SH-SY5Y (cell line): ENCODE results near the gene DBH.
A peak's percentile ranks its signal among the peaks of the same experiment; 100 is the strongest.

Experiments
- GATA2 ChIP-seq: IDR thresholded peaks from 2 replicates; pipeline ENCODE4 v1.6.1; 2011; ENCODE audit warnings: mild to moderate bottlenecking, low read depth, low read length
- GATA3 ChIP-seq: IDR thresholded peaks from 2 replicates; pipeline ENCODE4 v1.6.1; 2011; ENCODE audit warnings: low read depth, mild to moderate bottlenecking, low read length, moderate library complexity

The DBH gene

GRCh38 chr9:133682818-133683585 lies 46.8 kb downstream of the DBH start:
- TF ChIP-seq GATA3, result no peak
- no peak for TF ChIP-seq GATA2

DNA sequence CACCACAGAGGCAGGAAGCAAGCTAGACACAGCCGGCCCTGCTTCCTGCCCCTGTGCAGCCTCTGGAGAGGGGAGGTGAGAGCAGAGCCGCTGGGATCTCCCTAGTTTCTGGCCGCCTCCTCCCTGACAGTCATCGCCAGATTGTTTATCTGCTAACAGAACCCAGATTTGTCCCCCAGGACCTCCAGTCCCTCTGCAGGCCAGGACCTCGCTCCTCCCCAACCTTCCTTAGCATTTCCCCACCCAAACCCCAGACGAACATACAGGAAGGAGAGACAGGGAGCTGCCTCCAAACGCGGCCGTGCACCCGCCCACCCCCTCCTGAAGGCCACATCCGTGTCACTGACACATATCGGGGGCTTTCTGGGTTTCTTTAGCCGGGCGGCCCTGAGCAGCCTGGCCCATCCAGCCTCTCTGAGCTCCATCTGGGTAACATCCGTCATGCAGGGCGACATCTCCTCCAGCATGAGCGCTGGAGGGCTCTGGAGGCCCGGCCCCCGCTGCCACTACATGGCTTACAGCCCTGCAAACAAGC lies 47.5 kb downstream of the DBH start:
- TF ChIP-seq GATA3, result no peak
- peak; percentile 71 for TF ChIP-seq GATA2

DNA sequence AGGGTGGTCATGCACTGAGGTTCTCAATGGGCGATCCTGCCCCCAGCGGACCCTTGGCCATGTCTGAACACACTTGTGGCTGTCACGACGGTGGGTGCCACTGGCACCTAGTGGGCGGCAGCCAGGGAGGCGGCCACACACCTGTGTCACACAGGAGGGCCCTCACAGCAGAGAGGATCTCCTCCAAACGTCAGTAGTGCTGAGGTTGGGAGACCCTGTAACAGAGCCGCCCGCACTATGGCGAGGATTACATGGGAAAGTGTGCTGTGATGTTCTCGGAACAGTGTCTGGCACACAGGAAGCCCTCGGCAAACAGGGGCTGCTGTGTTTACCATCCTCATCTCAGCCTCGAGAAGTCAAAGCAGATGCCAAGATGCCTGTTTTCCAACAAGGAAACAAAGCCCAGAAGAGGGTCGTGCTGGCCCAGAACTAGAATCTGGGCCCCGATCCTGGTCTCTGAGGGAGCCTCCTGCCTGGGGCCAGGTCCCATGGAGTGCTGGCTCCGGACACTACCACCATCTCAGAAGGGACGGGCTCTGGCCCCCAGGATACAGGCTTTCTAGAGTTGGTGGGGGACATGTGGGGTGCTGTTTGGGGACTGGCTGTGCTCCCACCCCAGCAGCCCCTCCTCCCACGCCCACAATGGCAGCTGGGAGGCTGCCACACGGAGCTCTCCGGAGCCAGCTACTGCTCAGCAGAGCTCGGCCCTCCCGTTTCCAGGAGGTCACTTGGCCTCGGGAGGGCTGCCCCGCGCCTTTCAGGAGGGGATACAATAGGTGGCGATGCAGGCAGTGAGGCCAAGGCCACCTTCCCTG lies 48.2 kb downstream of the DBH start:
- TF ChIP-seq GATA2 (no peak), GATA3 (no peak)

DNA sequence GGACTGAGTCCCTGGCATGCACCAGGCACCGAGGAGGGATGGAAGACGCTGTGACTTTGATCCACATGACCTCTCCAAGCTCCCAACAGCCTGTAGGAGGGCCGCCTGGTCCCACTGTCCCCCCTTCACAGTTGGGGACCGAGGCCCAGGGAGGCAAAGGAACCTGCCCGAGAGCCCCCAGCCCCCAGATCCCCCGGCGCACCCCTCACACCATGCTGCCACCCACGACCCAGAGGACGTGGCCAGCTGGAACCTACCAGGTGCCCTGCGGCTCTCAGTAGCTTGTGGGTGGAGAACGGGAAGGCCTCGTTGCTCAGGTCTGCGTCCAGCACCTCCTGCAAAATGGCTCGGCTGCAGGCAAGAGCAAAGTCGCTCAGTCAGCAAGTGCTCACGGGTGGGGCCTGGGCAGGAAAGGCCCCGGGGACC lies 48.8 kb downstream of the DBH start:
- TF ChIP-seq GATA2, result no peak
- no peak for TF ChIP-seq GATA3

GRCh38 chr9:133685653-133686609 lies 49.8 kb downstream of the DBH start:
- no peak for TF ChIP-seq GATA2
- TF ChIP-seq GATA3, result no peak

GRCh38 chr9:133686642-133687575 lies 50.7 kb downstream of the DBH start:
- TF ChIP-seq GATA3 (no peak), GATA2 (peak; percentile 26; the same call in 1 of the 2 replicates)

DNA sequence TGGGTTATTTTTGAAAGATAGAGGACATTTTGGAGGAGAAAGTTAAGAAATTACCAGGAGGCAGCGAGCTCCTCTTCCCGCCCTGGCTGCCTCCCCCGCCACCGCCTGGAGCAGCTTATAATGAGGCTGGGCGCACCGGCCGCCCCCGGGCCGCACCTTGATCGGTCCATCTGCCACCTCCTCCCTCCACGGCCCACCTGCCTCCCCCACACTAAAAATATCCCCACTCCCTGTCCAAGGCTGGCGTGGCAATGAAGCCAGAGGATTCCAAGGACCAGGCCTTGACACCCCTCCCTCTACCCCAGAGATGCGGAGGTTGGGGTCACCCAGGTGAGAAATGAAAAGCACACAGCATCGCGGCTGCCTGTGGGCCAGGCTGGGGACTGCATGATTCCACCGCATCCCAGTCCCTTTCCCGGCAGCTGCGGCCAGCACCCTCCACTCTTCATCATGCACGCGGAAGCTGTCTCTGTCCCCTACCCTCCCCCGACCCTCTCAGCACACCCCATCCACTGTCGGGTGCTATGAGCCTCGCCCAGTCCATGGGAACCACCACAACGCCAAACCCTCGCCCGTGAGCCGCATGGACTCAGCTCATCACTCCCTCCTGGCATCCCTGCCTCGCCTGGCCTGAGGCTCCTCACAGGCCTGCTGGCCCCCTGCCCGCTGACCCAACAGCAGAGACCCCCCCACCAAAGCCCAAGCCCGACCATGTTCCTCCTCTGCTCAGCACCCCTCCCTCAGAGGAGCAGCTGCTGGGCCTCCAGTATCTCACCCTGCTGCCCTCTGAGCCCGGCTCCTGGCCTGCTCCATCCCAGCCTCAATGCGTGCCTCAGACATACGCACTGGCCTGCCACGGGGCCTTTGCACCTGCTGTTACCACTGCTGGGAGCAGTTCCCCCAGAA lies 51.9 kb downstream of the DBH start:
- no peak for TF ChIP-seq GATA3
- TF ChIP-seq GATA2, result no peak

DNA sequence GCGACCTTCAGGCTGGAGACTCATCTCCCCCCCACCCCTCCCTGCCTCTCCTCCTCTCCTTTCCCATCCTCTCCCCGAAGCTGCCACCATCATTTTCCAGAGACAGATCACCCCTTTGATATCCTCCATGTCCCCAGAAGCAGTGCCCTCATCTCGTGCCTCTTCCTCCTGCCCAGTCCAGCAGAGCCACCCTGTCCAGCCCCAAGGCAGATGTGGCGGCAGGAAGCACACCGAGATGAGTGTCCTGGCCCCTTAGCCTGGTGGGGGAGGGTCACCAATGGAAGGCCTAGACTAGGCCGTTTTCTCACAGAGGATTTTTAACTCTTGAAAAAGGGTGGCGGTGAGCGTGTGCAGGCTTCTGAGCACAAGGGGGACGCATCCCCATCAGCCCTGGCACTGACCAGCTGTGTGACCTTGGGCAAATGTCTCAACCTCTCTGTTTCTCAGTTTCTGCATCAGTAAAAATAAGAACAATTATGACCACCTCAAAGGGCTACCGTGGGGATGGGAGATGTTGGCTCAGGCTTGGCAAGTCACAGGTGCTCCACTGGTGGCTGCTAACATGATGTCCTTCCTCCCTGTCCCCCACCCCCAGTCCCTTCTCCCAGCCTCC lies 53.1 kb downstream of the DBH start:
- TF ChIP-seq GATA2 (peak; percentile 35; the same call in 1 of the 2 replicates), GATA3 (no peak)

- TF ChIP-seq GATA2, result no peak
- no peak for TF ChIP-seq GATA3
Observed at GRCh38 chr9:133690081-133690561, 54.0 kb downstream of the DBH start.

GRCh38 chr9:133691191-133691590 lies 55.0 kb downstream of the DBH start:
- TF ChIP-seq GATA3 (no peak), GATA2 (no peak)

- TF ChIP-seq GATA2, result no peak
- TF ChIP-seq GATA3, result no peak
Observed at GRCh38 chr9:133691626-133692363, 55.6 kb downstream of the DBH start.
